Liver (tissue), 9 donors: ENCODE data around the gene MCF2L. TPM values are rescaled to one million over a fixed set of nuclear protein-coding genes. Genes with fewer than 3 reads are reported as not detected.

Source experiments
- DNase-seq: peaks from one replicate; pipeline ENCODE4 v3.0.0-alpha.2; 2017; ENCODE audit warnings: low spot score
- H3K27ac ChIP-seq, 2 donors: one replicate each; pipeline ENCODE4 v1.7.0; 2013; ENCODE audit warnings: inconsistent platforms in 2 of 2, low read length in 2 of 2, control low read depth in 1 of 2, low read depth in 1 of 2, mild to moderate bottlenecking in 1 of 2
- H3K27me3 ChIP-seq, 4 donors: one replicate each; pipeline versions ENCODE4 v1.6.1 to v1.7.0; 2013; ENCODE audit warnings: low read length in 3 of 4, inconsistent platforms in 1 of 4, mild to moderate bottlenecking in 1 of 4, moderate library complexity in 1 of 4; ENCODE audit not compliant: control insufficient read depth in 4 of 4, insufficient read depth in 4 of 4
- H3K36me3 ChIP-seq, 4 donors: one replicate each; pipeline versions ENCODE4 v1.6.1 to v1.7.0; 2013; ENCODE audit warnings: low read length in 3 of 4, mild to moderate bottlenecking in 3 of 4, low read depth in 1 of 4, moderate library complexity in 1 of 4; ENCODE audit not compliant: control insufficient read depth in 4 of 4, insufficient read depth in 3 of 4
- H3K4me1 ChIP-seq, 4 donors: one replicate each; pipeline versions ENCODE4 v1.6.1 to v1.7.0; 2013; ENCODE audit warnings: low read length in 3 of 4, mild to moderate bottlenecking in 3 of 4, moderate library complexity in 1 of 4; ENCODE audit not compliant: control insufficient read depth in 4 of 4, insufficient read depth in 4 of 4
- H3K4me3 ChIP-seq, 3 donors: one replicate each; pipeline versions ENCODE4 v1.6.1 to v1.7.0; 2013; ENCODE audit warnings: low read length in 3 of 3, control low read depth in 1 of 3, low read depth in 1 of 3, mild to moderate bottlenecking in 1 of 3
- H3K9ac ChIP-seq, 2 donors: one replicate each; pipeline ENCODE4 v1.7.0; 2013; ENCODE audit warnings: low read length in 2 of 2, mild to moderate bottlenecking in 2 of 2, moderate library complexity in 2 of 2, control low read depth in 1 of 2, low read depth in 1 of 2
- H3K9me3 ChIP-seq, 4 donors: one replicate each; pipeline versions ENCODE4 v1.6.1 to v1.7.0; 2013; ENCODE audit warnings: low read length in 3 of 4; ENCODE audit not compliant: control insufficient read depth in 4 of 4
- FOXA1 ChIP-seq: IDR thresholded peaks from 2 replicates; pipeline ENCODE4 v1.6.1; 2016; ENCODE audit warnings: antibody characterized with exemption
- GABPA ChIP-seq, 2 donors: IDR thresholded peaks in 1 of 2; conservative IDR thresholded peaks in 1 of 2; 2 replicates each; pipeline ENCODE4 v1.6.1; 2016; ENCODE audit warnings: antibody characterized with exemption in 2 of 2, mild to moderate bottlenecking in 1 of 2, moderate library complexity in 1 of 2
- HNF4G ChIP-seq: IDR thresholded peaks from 2 replicates; pipeline ENCODE4 v1.6.1; 2016; ENCODE audit warnings: antibody characterized with exemption
- JUND ChIP-seq, 2 donors: IDR thresholded peaks; 2 replicates each; pipeline ENCODE4 v1.6.1; 2016; ENCODE audit warnings: antibody characterized with exemption in 2 of 2
- NR2F2 ChIP-seq: IDR thresholded peaks from 2 replicates; pipeline ENCODE4 v1.6.1; 2016; ENCODE audit warnings: antibody characterized with exemption
- RAD21 ChIP-seq, 2 donors: IDR thresholded peaks; 2 replicates each; pipeline ENCODE4 v1.6.1; 2016; ENCODE audit warnings: antibody characterized with exemption in 2 of 2, mild to moderate bottlenecking in 2 of 2
- RXRA ChIP-seq, 2 donors: IDR thresholded peaks; 2 replicates each; pipeline ENCODE4 v1.6.1; 2017 to 2018; ENCODE audit warnings: antibody characterized with exemption in 2 of 2, mild to moderate bottlenecking in 1 of 2
- SP1 ChIP-seq: IDR thresholded peaks from 2 replicates; pipeline ENCODE4 v1.6.1; 2018; ENCODE audit warnings: antibody characterized with exemption, mild to moderate bottlenecking
- TAF1 ChIP-seq: conservative IDR thresholded peaks from 2 replicates; pipeline ENCODE4 v1.6.1; 2016; ENCODE audit warnings: antibody characterized with exemption, mild to moderate bottlenecking
- YY1 ChIP-seq: IDR thresholded peaks from 2 replicates; pipeline ENCODE4 v1.6.1; 2016; ENCODE audit warnings: antibody characterized with exemption, mild to moderate bottlenecking
- WGBS: extraction: QIAGEN DNeasy Blood & Tissue Kit; methylation state at CpG from one replicate; pipeline ENCODE4 v1.1.7; 2013; 5-methylcytosine and 5-hydroxymethylcytosine counted together
- polyA plus RNA-seq, 2 donors: library from polyadenylated mRNA; stranded (reverse) in 1 of 2; unstranded in 1 of 2; fragments of 200-250 nt in 1 of 2; fragments of >200 nt in 1 of 2; fragmentation: Nextera tagmentation in 1 of 2; extraction: Ambion mirVana in 1 of 2; gene quantifications; one replicate each; pipeline versions ENCODE4 v1.2.1 to v1.2.3, GENCODE V29; 2013 to 2015
- total RNA-seq, 2 donors: library from RNA; depleted of rRNA; stranded (reverse); fragments of >200 nt; gene quantifications; one replicate each; pipeline ENCODE4 v1.2.3, GENCODE V29; 2014
- TF ChIP-seq, protein P1 (sequence below): IDR thresholded peaks from 2 replicates; pipeline ENCODE4 v1.6.1; 2016; ENCODE audit warnings: antibody characterized with exemption
- TF ChIP-seq, protein P2 (sequence below): IDR thresholded peaks from 2 replicates; pipeline ENCODE4 v1.6.1; 2016; ENCODE audit warnings: antibody characterized with exemption, mild to moderate bottlenecking
- TF ChIP-seq, protein P3 (sequence below): IDR thresholded peaks from 2 replicates; pipeline ENCODE4 v1.6.1; 2016; ENCODE audit warnings: antibody characterized with exemption
- TF ChIP-seq, protein P4 (sequence below): IDR thresholded peaks from 2 replicates; pipeline ENCODE4 v1.6.1; 2016; ENCODE audit warnings: antibody characterized with exemption
- TF ChIP-seq, protein P5 (sequence below): fragments of 150-350 bp; IDR thresholded peaks from 2 replicates; pipeline ENCODE4 v1.5.1; 2017; ENCODE audit warnings: improper control_type of control experiment, low read depth, low read length; ENCODE audit not compliant: missing input control
- donor health status: healthy.
- donor health status: healthy.
- donor health status: healthy.
- donor health status: healthy.
- donor health status: healthy.

MCF2L gene
- total and polyA plus RNA-seq, 4 donors = 2.9 to 12.8 (median 7.1) TPM

DNA sequence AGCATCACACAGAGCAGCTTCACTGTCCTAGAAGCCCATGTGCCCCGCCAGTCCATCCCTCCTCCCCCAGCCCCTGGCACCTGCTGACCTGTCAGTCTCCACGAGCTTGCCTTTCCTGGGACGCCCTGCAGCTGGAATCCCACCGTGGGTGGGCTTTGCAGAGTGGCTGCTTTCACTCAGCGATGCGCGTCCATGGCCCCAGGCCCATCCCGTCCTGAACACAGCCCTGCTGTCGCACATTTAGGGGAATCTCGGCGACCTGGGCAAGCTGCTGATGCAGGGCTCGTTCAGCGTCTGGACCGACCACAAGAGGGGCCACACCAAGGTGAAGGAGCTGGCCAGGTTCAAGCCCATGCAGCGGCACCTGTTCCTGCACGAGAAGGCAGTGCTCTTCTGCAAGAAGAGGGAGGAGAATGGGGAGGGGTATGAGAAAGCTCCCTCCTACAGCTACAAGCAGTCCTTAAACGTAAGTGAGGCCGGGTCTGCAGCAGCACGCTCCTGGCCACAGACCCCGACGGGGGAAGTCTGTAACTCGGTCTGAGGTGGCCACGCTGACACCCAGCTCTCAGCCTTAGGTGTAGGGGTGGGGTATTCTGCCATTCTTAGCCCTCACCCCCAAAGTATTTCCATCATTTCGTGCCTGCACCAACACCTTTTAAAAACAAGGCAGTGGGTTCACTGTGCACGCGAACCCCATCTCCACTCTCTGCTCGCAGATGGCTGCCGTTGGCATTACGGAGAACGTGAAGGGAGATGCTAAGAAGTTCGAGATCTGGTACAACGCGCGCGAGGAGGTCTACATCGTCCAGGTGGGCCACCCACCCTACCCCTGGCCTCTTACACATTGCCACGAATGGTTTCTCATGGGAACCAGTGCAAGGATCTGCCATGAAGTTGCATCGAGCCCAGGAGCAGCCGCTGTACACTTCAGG lies 118.2 kb downstream of the MCF2L start:
- Histone ChIP-seq H3K4me3 (no peak overlapping the region), H3K9me3 (no peaks in the 10 kb centered on the region), H3K9ac (no peak overlapping the region), H3K4me1 (no peaks in the 10 kb centered on the region), H3K27ac (no peak overlapping the region), H3K27me3 (no peaks in the 10 kb centered on the region), H3K36me3 (peaks cover 0 to 33% (median 7%) of the 10 kb centered on the region in 4 donors)
- TF ChIP-seq RXRA (IDR thresholded peaks at IDR 0.05) = no peak
- TF ChIP-seq, protein P1, sequence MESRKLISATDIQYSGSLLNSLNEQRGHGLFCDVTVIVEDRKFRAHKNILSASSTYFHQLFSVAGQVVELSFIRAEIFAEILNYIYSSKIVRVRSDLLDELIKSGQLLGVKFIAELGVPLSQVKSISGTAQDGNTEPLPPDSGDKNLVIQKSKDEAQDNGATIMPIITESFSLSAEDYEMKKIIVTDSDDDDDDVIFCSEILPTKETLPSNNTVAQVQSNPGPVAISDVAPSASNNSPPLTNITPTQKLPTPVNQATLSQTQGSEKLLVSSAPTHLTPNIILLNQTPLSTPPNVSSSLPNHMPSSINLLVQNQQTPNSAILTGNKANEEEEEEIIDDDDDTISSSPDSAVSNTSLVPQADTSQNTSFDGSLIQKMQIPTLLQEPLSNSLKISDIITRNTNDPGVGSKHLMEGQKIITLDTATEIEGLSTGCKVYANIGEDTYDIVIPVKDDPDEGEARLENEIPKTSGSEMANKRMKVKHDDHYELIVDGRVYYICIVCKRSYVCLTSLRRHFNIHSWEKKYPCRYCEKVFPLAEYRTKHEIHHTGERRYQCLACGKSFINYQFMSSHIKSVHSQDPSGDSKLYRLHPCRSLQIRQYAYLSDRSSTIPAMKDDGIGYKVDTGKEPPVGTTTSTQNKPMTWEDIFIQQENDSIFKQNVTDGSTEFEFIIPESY = no peak
- TF ChIP-seq FOXA1 = no peak
- TF ChIP-seq, protein P2, sequence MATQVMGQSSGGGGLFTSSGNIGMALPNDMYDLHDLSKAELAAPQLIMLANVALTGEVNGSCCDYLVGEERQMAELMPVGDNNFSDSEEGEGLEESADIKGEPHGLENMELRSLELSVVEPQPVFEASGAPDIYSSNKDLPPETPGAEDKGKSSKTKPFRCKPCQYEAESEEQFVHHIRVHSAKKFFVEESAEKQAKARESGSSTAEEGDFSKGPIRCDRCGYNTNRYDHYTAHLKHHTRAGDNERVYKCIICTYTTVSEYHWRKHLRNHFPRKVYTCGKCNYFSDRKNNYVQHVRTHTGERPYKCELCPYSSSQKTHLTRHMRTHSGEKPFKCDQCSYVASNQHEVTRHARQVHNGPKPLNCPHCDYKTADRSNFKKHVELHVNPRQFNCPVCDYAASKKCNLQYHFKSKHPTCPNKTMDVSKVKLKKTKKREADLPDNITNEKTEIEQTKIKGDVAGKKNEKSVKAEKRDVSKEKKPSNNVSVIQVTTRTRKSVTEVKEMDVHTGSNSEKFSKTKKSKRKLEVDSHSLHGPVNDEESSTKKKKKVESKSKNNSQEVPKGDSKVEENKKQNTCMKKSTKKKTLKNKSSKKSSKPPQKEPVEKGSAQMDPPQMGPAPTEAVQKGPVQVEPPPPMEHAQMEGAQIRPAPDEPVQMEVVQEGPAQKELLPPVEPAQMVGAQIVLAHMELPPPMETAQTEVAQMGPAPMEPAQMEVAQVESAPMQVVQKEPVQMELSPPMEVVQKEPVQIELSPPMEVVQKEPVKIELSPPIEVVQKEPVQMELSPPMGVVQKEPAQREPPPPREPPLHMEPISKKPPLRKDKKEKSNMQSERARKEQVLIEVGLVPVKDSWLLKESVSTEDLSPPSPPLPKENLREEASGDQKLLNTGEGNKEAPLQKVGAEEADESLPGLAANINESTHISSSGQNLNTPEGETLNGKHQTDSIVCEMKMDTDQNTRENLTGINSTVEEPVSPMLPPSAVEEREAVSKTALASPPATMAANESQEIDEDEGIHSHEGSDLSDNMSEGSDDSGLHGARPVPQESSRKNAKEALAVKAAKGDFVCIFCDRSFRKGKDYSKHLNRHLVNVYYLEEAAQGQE = no peak
- TF ChIP-seq RAD21 (IDR thresholded peaks at IDR 0.05) = no peak
- no peak for TF ChIP-seq YY1
- TF ChIP-seq JUND (IDR thresholded peaks at IDR 0.05) = no peak
- TF ChIP-seq, protein P3, sequence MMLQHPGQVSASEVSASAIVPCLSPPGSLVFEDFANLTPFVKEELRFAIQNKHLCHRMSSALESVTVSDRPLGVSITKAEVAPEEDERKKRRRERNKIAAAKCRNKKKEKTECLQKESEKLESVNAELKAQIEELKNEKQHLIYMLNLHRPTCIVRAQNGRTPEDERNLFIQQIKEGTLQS = no peak
- no peak for TF ChIP-seq HNF4G
- no peak for TF ChIP-seq SP1
- no peak for TF ChIP-seq NR2F2
- TF ChIP-seq, protein P4, sequence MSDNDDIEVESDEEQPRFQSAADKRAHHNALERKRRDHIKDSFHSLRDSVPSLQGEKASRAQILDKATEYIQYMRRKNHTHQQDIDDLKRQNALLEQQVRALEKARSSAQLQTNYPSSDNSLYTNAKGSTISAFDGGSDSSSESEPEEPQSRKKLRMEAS = no peak
- TF ChIP-seq, protein P5, sequence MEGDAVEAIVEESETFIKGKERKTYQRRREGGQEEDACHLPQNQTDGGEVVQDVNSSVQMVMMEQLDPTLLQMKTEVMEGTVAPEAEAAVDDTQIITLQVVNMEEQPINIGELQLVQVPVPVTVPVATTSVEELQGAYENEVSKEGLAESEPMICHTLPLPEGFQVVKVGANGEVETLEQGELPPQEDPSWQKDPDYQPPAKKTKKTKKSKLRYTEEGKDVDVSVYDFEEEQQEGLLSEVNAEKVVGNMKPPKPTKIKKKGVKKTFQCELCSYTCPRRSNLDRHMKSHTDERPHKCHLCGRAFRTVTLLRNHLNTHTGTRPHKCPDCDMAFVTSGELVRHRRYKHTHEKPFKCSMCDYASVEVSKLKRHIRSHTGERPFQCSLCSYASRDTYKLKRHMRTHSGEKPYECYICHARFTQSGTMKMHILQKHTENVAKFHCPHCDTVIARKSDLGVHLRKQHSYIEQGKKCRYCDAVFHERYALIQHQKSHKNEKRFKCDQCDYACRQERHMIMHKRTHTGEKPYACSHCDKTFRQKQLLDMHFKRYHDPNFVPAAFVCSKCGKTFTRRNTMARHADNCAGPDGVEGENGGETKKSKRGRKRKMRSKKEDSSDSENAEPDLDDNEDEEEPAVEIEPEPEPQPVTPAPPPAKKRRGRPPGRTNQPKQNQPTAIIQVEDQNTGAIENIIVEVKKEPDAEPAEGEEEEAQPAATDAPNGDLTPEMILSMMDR = no peak
- no peak for TF ChIP-seq GABPA (IDR thresholded peaks at IDR 0.05 in 1 of 2, conservative IDR thresholded peaks at IDR 0.05 in 1 of 2)
- no peak for TF ChIP-seq TAF1
- 95% methylated on average over 39 of the region's 39 CpGs for WGBS
- no peak for DNase-seq
